Osteoblast (primary cell): ENCODE results near the gene PPBP. TPM values are rescaled to one million over a fixed set of nuclear protein-coding genes. Genes with fewer than 3 reads are reported as not detected.

ENCODE experiments used
- DNase-seq: peaks from one replicate; pipeline ENCODE4 v3.0.0; 2011; ENCODE audit warnings: low spot score, mixed read lengths; ENCODE audit not compliant: insufficient read length; ENCODE audit errors: missing footprints
- H2AFZ ChIP-seq: 2 replicates; pipeline ENCODE4 v1.6.0; 2011; ENCODE audit warnings: mild to moderate bottlenecking, low read length
- H3K27ac ChIP-seq: 2 replicates; pipeline ENCODE4 v1.5.1; 2011; ENCODE audit warnings: mild to moderate bottlenecking, low read depth, low read length, moderate library complexity
- H3K27me3 ChIP-seq: 2 replicates; pipeline ENCODE4 v1.6.0; 2012; ENCODE audit warnings: mild to moderate bottlenecking, control low read depth, inconsistent platforms, low read length, moderate library complexity; ENCODE audit not compliant: insufficient read depth
- H3K36me3 ChIP-seq: 2 replicates; pipeline ENCODE4 v1.5.1; 2011; ENCODE audit warnings: mild to moderate bottlenecking, low read length, control low read depth, moderate library complexity; ENCODE audit not compliant: insufficient read depth
- H3K4me1 ChIP-seq: 2 replicates; pipeline ENCODE4 v1.5.1; 2011; ENCODE audit warnings: mild to moderate bottlenecking, low read length, control low read depth, moderate library complexity; ENCODE audit not compliant: insufficient read depth
- H3K4me2 ChIP-seq: 2 replicates; pipeline ENCODE4 v1.6.0; 2011; ENCODE audit warnings: mild to moderate bottlenecking, low read length; ENCODE audit not compliant: insufficient read depth
- H3K4me3 ChIP-seq: fragments of 200-600 bp; sonication (generic); 3 replicates; pipeline ENCODE4 v1.5.1; 2012; ENCODE audit warnings: mild to moderate bottlenecking, low read length, inconsistent platforms; ENCODE audit not compliant: insufficient read depth
- H3K79me2 ChIP-seq: 2 replicates; pipeline ENCODE4 v1.6.0; 2012; ENCODE audit warnings: mild to moderate bottlenecking, low read length, control low read depth, inconsistent platforms; ENCODE audit not compliant: insufficient read depth
- H3K9me3 ChIP-seq: 2 replicates; pipeline ENCODE4 v1.5.1; 2011; ENCODE audit warnings: low read depth, low read length, control low read depth
- H4K20me1 ChIP-seq: 2 replicates; pipeline ENCODE4 v1.6.0; 2012; ENCODE audit warnings: mild to moderate bottlenecking, low read length, control low read depth; ENCODE audit not compliant: insufficient read depth
- total RNA-seq: library from RNA; depleted of rRNA; stranded (reverse); fragments of >200 nt; gene quantifications from 2 replicates; pipeline ENCODE4 v1.2.3, GENCODE V29; 2012
- TF ChIP-seq, protein P1 (sequence below): IDR thresholded peaks from 2 replicates; pipeline ENCODE4 v1.5.1; 2011; ENCODE audit warnings: mild to moderate bottlenecking, low read depth, low read length, moderate library complexity; ENCODE audit errors: extremely low read depth

Gene PPBP
- total RNA-seq, 1 donor = 0.36 TPM

DNA sequence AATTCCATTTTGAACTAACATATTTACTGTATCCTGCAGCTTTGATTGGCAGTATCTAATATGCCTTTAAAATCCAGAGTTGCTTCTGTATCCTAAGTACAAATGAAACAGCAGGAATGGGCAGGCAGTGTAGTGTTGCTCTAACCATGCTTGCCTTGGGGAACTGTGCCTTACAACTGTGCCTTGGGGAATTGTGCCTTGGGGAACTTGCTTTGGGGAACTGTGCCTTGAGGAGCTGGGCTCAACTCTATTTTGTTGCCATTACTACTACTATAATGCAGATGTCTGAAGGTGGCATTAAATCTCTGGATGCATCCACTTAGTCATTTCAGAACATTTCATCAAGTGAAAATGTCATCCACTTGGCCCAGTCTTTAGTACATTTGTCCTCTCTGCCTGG lies 43.6 kb upstream of the PPBP start:
- H3K4me1 ChIP-seq = peaks cover 22% of the 10 kb centered on the region
- H3K4me3 ChIP-seq = no peak overlapping the region
- H4K20me1 ChIP-seq = no peaks in the 10 kb centered on the region
- TF ChIP-seq, protein P1, sequence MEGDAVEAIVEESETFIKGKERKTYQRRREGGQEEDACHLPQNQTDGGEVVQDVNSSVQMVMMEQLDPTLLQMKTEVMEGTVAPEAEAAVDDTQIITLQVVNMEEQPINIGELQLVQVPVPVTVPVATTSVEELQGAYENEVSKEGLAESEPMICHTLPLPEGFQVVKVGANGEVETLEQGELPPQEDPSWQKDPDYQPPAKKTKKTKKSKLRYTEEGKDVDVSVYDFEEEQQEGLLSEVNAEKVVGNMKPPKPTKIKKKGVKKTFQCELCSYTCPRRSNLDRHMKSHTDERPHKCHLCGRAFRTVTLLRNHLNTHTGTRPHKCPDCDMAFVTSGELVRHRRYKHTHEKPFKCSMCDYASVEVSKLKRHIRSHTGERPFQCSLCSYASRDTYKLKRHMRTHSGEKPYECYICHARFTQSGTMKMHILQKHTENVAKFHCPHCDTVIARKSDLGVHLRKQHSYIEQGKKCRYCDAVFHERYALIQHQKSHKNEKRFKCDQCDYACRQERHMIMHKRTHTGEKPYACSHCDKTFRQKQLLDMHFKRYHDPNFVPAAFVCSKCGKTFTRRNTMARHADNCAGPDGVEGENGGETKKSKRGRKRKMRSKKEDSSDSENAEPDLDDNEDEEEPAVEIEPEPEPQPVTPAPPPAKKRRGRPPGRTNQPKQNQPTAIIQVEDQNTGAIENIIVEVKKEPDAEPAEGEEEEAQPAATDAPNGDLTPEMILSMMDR = no peak
- no peaks in the 10 kb centered on the region for H3K79me2 ChIP-seq
- H3K4me2 ChIP-seq = no peak overlapping the region
- H3K27me3 ChIP-seq = no peaks in the 10 kb centered on the region
- H3K36me3 ChIP-seq = no peaks in the 10 kb centered on the region
- H3K27ac ChIP-seq = no peak overlapping the region
- H2AFZ ChIP-seq = no peak overlapping the region
- no peaks in the 10 kb centered on the region for H3K9me3 ChIP-seq
- DNase-seq = no peak

DNA sequence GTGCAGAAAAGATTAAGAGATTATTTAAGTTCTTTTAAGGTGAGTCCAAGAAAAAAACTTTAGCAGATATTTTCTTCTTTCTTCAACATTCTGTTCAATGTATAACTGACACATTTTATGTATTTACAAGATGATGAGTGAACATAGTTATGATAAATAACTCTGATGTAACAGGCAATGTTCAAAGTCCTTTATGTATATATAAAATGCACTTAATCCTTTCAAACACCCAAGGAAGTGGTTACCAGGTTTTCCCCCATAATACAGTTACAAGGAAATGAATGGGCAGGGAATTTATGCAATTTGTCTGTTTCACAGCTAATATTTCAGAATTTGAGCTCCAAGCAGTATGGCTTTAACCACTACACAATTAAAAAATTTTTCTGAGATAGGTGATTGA lies 42.3 kb upstream of the PPBP start:
- Histone ChIP-seq H3K79me2 (no peaks in the 10 kb centered on the region), H3K36me3 (no peaks in the 10 kb centered on the region), H4K20me1 (no peaks in the 10 kb centered on the region), H3K9me3 (no peaks in the 10 kb centered on the region), H3K4me3 (no peak overlapping the region), H3K27ac (no peak overlapping the region), H2AFZ (no peak overlapping the region), H3K4me2 (no peak overlapping the region), H3K4me1 (peaks cover 22% of the 10 kb centered on the region), H3K27me3 (no peaks in the 10 kb centered on the region)
- TF ChIP-seq, protein P1 = no peak
- DNase-seq = no peak

DNA sequence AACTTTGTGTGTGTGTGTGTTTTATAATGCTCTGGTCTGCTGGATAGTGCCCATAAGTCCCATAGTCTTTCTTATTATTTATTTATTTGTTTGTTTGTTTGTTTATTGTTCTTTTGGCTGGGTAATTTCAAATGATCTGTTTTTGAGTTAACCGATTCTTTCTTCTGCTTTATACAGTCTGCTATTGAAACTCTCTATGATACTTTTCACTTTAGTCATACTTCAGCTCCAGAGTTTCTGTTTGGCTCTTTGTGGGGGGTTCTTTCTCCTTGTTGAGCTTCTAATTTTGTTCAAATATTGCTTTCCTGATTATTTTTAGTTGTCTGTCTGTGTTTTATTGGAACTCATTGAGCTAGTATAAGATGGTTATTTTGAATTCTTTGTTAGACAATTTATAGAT lies 40.5 kb upstream of the PPBP start:
- Histone ChIP-seq H4K20me1 (no peaks in the 10 kb centered on the region), H3K79me2 (no peaks in the 10 kb centered on the region), H3K4me2 (no peak overlapping the region), H3K27ac (no peak overlapping the region), H3K27me3 (no peaks in the 10 kb centered on the region), H3K4me3 (no peak overlapping the region), H3K36me3 (no peaks in the 10 kb centered on the region), H3K4me1 (peaks cover 11% of the 10 kb centered on the region), H3K9me3 (no peaks in the 10 kb centered on the region), H2AFZ (no peak overlapping the region)
- DNase-seq = no peak
- TF ChIP-seq, protein P1 = no peak

DNA sequence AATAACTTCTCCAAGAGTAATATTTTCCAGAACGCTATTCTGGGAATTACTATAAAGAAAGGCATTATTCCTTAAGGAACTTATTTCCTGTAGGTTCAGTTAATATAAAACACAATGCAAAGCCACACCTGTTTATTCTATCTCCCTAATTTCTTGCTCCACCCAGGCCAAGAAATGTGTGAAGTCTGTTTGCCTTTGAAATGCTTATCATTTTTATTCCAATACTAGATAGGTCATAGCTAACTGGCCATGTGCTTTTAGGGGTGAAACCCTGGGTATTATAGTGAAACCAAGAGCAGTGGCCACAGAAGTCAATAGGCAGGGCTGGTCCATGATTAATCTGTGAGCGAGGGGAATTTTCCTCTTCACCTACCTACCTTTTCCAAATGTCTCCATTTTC lies 35.7 kb upstream of the PPBP start:
- Histone ChIP-seq H3K4me1 (no peaks in the 10 kb centered on the region), H3K27ac (no peak overlapping the region), H3K27me3 (no peaks in the 10 kb centered on the region), H4K20me1 (no peaks in the 10 kb centered on the region), H3K36me3 (no peaks in the 10 kb centered on the region), H3K4me3 (no peak overlapping the region), H3K79me2 (no peaks in the 10 kb centered on the region), H3K4me2 (no peak overlapping the region), H2AFZ (no peak overlapping the region), H3K9me3 (no peaks in the 10 kb centered on the region)
- DNase-seq = peak; percentile 58
- TF ChIP-seq, protein P1 = no peak
